ENCODE measurements around the gene NCF1.
"Not testable (repeated sequence)": the region's sequence is repeated elsewhere in the genome, so short reads cannot be mapped to it uniquely, and the experiment has no call there.

The NCF1 gene

DNA sequence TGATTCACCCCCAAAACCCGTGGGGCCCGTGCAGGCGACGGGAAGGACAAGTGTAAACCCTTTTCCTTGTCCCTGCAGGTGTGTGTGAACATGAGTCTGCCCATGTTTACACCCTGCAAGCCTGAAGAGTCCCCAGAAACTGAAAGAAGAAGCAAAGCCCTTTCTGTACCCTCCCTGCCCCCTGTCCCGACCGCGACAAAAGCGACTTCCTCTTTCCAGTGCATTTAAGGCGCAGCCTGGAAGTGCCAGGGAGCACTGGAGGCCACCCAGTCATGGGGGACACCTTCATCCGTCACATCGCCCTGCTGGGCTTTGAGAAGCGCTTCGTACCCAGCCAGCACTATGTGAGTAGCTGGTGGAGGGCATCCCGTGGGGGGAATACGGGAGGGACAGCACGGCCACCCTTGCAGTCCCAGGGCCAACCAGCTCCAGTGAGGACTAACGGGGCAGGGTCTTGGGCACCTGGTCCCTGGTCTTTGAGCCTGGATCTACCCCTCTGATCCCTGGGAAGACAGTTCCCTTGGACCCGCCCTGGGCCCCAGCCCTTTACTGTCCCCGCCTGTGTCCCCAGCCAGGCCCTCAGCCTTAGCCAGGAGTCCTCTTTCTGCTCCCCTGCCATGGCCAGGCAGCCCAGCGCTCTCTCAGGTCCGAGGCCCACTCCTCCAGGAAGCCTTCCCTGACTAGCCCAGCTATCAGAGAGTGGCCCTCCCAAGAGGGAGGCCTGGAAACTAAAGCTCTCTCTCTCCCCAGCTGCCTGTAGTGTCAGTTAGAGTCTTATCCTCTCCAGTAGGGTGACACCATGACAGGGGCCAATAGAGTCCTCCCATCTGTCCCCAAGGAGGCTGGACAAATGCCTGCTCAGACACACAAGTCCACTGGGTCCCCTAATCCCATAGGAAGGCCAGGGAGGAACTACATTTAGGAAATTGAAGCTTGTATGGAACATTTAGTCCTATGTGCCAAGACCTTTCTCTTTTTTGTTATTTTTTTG, at the start of gene NCF1:
Gene NCF1 (plus strand): TSS at position 252 of the 991 bp plus-strand sequence. CDS start 21 bp downstream, at position 273.
- not testable (repeated sequence) for DNase-seq (ENCODE audit: extremely low read depth, low read depth)

DNA sequence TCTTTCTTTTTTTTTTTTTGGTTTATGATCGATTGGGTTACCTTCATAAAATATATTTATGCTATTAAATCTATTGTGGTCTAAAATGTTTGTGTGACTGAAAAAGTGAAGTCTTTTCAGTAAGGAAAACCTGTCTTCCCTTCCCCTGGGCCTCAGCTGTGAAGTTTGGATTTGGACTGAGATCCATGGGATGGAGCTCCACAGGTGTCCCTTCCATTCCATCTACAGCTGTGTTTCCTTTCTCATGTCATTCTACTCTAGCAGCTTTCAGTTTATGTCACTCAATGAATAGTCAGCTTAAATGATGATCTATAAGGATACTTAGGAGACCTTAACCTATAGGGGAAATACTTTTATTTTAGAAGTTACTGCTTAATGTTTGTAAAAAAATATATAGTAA, 48.0 kb upstream of the NCF1 start:
- no peak for DNase-seq (ENCODE audit: extremely low read depth, low read depth)
- TF ChIP-seq, protein P1, sequence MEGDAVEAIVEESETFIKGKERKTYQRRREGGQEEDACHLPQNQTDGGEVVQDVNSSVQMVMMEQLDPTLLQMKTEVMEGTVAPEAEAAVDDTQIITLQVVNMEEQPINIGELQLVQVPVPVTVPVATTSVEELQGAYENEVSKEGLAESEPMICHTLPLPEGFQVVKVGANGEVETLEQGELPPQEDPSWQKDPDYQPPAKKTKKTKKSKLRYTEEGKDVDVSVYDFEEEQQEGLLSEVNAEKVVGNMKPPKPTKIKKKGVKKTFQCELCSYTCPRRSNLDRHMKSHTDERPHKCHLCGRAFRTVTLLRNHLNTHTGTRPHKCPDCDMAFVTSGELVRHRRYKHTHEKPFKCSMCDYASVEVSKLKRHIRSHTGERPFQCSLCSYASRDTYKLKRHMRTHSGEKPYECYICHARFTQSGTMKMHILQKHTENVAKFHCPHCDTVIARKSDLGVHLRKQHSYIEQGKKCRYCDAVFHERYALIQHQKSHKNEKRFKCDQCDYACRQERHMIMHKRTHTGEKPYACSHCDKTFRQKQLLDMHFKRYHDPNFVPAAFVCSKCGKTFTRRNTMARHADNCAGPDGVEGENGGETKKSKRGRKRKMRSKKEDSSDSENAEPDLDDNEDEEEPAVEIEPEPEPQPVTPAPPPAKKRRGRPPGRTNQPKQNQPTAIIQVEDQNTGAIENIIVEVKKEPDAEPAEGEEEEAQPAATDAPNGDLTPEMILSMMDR (IDR thresholded peaks at IDR 0.05; ENCODE audit: low read depth, low read length) = no peak

DNA sequence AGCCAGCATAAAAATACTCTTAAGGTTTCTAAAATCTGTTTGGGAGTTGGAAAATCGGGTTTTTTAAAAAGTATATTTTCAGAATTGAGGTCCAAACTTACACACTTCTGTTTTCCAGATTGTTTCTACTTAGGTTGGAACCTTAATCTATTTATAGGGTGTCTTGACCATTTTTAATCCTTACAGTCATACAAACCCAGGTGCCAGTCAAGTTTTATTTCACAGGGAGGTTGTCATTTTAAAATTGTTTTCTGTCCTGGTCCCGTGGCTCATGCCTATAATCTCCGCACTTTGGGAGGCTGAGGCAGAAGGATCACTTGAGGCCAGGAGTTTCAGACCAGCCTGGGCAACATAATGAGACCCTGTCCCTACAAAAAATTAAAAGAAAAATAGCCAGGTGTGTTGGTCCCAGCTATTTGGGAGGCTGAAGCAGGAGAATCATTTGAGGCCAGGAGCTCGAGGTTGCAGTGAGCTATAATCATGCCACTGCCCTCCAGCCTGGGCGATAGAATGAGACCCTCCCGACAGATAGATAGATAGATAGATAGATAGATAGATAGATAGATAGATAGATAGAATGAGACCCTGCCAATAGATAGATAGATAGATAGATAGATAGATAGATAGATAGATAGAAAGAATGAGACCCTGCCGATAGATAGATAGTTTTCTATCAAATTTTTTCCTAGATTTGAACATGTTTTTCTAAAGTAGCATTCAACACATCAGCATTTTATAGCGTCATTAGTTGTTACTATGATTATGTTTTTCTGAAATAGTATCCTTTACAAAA, 47.3 kb upstream of the NCF1 start:
- TF ChIP-seq, protein P1 (IDR thresholded peaks at IDR 0.05; ENCODE audit: low read depth, low read length) = no peak

DNA sequence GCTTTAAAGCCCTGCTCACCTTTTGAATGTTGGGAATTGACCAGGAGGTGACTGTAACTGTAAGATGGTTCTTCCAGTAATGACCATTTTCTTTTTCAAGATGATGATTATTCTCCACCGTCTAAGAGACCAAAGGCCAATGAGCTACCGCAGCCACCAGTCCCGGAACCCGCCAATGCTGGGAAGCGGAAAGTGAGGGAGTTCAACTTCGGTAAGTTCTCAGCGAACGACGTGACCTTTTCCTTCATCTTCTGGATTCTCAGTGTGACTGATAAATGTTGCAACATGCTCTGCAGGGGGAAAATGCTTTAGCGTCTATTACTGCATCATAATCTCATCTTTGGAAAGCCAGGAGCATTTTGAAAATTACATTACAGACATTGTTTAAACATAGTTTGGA, 45.1 kb upstream of the NCF1 start:
- not testable (repeated sequence) for DNase-seq (ENCODE audit: extremely low read depth, low read depth)

More for the DNA sequence above, 47.3 kb upstream of the NCF1 start:
- no peak for DNase-seq (ENCODE audit: extremely low read depth, low read depth)

DNA sequence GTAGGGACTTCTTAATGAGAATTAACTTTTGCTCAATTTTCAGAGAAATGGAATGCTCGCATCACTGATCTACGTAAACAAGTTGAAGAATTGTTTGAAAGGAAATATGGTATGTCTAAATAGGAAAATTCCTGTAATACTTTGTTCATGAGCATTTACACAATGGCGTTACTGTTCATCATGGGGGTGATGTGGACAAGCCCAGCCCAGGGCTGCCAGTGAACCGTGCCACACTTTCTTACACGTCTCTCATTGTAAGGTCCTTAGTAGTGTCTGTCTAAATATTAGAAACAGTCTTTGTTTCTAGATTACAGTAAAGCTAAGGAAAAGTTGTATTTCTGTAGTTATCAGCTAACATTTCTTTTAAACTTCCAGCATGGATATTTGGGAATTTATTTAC, 43.6 kb upstream of the NCF1 start:
- not testable (repeated sequence) for DNase-seq (ENCODE audit: extremely low read depth, low read depth)

DNA sequence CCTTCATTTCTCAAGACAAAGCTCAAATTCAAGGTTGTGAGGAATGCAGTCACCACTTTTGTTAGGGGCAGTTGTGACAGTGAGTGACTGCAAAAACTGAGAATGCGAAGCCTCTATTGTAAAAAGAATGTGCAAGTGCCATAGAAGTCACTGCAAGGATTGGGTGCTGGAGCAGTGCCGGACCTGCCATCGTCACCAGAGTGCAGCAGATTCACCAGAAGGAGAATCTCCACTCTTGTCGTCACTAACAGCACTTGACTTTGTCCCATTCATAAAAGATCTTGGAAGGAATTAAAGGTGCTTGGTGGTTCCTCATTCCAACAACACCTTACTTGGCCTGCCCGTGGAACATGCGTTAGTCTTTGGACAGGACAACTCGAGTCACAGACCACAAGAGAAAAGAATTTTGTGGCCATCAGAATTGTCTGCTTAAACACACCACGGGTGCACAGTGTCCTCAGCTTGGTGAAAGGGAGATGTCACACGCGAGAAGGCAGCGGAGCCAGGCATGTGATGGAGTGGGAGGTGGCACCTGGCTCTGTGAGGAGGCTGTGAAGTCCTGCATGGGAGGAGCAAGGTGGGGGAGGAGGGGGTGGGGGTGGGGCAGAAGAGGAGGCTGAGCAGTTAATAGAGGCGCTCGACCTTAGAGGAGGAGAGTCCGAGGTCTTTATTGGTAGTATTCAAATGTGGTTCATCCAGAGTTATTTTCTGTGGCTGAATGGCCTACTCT, 33.7 kb upstream of the NCF1 start:
- DNase-seq (ENCODE audit: extremely low read depth, low read depth) = not testable (repeated sequence)

DNA sequence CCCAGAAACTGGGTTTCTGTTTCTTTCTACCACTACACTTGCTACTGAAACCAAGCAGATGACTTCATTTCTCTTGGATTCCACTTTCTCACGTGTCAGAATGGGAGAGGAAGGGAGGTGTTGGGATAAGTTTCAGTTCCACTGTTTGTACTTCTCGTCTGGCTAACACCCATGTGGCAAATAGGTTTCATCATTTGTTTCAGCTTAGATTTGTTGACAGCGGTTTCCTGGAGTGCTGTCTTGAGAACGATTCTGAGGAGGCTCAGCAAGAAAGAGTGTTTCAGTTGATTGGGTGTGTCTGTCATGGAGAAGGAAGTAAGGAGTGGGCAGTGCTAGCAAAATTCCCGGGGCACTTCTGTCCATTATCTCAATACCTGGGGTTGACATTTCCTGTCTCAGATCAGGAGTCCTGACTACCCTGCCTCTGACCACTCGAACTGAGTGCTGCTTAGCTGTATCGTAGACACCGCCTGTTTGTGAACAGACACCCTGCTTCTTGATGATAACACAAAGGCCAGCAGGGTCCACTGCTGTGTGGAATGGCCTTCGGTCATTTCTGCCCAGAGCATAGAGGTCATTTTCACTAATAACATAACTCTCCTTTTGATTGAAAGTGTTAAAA, 29.8 kb upstream of the NCF1 start:
- not testable (repeated sequence) for DNase-seq (ENCODE audit: extremely low read depth, low read depth)

DNA sequence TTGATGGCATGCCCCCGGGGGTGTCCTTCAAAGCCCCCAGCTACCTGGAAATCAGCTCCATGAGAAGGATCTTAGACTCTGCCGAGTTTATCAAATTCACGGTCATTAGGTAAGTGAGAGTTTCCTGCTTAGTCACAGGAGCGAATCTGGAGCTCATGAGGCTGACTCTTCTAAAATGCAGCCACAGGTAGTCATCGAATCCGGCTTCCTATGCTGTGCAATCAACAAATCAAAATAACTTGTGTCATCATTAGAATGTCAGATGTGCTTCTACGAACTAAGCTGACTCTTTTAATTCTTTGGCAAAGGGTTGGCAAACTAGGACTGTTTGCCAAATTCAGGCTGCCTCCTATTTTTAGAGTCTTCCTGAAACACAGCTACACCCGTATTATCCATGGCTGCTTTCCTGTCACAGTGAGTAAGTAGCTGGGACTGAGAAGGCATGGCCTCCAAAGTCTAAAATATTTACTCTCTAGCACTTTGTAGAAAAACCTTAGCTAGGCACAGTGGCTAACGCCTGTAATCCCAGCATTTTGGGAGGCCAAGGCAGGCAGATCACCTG, 19.8 kb upstream of the NCF1 start:
- not testable (repeated sequence) for DNase-seq (ENCODE audit: extremely low read depth, low read depth)

DNA sequence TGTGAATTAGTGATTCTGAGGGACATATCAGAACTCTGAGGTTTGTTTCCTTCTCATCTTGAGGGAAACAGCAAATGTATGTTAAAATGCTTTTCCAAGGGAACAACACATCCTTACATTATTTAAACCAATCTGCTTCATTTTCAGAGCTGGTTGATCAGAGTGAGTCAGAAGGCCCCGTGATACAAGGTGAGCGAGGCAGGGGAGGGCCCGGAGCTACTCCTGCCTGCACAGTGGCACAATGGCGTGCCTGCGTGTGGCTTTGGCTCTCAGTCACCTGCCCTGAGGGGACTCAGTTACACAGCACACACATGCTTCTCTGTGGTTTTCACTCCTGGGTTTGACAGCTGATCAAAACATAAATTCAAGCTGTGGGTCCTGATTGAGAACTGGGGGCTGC, 17.1 kb upstream of the NCF1 start:
- not testable (repeated sequence) for DNase-seq (ENCODE audit: extremely low read depth, low read depth)

DNA sequence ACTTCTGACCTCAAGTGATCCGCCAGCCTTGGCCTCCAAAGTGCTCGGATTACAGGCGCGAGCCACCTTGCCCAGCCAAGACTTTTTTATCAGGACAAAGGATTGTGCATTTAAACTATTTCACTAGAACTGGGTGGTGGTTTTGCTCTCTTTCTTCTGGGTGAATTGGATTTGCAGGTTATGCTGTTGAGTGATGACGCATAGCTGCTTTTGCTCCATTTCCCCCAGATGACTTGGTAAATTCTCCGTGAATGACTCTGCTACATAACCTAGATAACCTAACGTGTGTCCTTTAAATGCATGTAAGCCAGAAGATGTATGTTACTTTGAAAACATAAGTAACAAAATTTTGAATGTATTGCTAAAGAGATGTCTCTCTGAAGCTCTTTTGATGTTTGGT, 15.5 kb upstream of the NCF1 start:
- not testable (repeated sequence) for DNase-seq (ENCODE audit: extremely low read depth, low read depth)

DNA sequence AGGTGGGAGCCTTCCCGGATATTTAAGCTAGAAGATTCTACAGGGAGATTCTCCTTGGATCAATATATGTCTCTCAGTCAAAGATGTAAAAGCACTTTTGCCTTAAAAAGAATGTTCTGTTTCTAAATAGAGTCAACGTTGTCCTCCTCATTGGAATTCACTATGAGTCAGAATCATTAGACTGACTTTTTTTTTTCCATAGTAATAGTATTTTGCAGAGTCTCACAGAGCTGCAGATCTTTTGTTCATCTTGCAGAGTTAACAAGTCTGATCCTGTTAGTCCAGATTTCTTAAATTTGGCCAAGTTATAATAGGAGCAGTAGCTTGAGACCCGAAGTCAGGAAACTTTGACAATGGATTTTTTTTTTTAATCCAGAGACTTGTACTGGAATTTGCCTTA, 14.8 kb upstream of the NCF1 start:
- DNase-seq (ENCODE audit: extremely low read depth, low read depth) = not testable (repeated sequence)

DNA sequence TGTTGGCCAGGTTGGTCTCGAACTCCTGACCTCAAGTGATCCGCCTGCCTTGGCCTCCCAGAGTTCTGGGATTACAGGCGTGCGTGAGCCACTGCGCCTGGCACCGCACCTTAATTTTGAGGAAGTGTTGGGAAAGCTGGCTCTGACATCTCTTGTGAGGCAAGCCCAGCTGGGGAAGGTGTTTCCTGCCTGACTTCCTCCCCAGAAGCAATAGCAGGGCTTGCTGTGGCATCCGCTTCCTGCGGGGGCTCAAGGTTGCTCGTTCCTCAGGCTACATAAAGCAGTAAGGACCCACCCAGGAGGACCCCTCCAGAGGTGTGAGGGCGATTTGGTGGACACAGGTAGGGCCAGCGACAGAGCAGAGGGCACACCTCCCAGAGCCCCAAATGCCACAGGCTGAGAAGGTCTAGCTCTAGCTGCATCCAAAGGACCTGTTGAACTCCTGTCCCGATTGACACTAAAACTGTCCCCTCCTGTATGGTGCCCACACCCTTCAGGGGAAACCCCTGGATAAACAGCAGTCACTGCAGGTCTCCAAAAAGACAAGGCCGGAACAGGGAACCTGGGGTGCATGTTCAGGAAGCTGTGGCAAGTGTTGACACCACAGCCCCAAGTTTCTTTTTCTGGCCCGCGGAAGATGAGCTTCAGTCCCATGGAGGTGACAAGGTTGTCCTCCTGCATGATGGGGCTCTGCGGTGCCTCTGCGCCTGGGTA, 8.4 kb upstream of the NCF1 start:
- not testable (repeated sequence) for DNase-seq (ENCODE audit: extremely low read depth, low read depth)

DNA sequence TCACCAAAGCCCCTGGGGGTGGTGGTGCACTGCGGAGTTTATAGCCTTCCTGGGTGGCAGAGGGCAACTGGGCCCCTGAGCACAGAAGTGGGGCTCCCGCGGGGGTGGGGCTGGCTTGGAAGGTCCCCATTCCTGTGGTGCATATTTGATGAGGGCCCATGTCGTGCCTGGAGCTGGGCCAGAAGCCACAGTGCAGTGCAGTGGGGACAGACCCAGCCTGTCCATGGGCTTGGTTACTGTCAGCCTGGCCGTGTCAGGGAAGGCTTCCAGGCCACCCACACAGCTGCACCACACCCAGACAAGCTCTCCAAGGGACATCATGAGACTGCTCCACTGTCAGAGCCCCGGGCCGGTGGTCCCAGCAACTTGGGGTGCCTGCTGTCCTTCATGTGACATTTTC, 7.3 kb upstream of the NCF1 start:
- DNase-seq (ENCODE audit: extremely low read depth, low read depth) = not testable (repeated sequence)

DNA sequence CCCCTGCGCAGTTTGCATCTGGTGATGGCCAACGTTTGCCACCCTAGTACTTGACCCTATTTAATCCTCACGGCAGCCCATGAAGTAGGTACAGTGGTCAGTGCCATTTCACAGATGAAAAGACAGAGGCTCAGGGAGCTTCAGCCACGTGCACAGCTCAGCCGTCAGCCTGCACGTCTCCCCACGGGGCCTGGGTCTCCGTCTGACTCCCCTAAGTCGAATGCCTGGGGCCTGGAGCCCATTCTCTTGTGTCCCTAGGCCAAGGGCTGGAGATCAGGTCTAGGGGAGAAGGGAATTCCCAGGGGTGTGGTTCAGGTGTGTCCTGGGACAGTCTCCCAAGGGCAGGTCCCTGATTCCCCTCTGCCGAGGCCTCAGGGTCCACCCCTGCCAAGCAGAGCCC, 6.8 kb upstream of the NCF1 start:
- DNase-seq (ENCODE audit: extremely low read depth, low read depth) = not testable (repeated sequence)

DNA sequence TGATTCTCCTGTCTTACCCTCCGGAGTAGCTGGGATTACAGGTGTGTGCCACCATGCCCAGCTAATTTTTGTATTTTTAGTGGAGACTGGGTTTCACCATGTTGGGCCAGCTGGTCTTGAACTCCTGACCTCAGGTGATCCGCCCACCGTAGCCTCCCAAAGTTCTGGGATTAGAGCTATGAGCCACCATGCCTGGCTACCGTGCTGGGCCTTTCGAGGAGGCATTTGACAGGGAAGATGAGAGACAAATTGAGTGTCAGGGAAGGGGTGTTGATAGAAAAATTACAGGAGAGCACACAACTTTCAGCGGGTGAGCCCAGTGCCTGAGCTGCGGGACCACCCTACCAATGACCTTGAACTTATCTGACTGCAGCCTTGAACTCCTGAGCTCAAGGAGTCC, 3.7 kb upstream of the NCF1 start:
- not testable (repeated sequence) for DNase-seq (ENCODE audit: extremely low read depth, low read depth)

DNA sequence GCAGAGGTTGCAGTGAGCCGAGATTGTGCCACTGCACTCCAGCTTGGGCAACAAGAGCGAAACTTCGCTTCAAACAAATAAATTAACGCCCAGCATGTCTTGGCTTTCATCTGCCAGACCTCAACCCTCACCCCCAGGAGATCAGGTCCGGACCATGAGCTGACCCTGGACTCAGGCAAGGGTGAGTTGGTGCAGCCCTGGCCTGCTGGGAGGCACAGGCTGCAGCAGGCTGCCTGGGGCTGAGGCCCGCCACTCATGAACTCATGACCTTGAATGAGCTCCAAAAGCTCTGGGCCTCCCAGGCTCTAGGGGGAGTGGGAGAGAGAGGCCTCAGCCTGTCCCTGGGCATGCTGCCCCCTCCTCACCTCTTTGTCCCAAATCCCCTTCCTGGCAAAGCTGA, 1.7 kb upstream of the NCF1 start:
- DNase-seq (ENCODE audit: extremely low read depth, low read depth) = not testable (repeated sequence)
